Prostate gland (tissue), 2 donors: ENCODE results near the gene MIF. TPM values are rescaled to one million over a fixed set of nuclear protein-coding genes. Genes with fewer than 3 reads are reported as not detected.
"Not testable (repeated sequence)": the region's sequence is repeated elsewhere in the genome, so short reads cannot be mapped to it uniquely, and the experiment has no call there.

ENCODE experiments used
- DNase-seq: peaks from one replicate; pipeline ENCODE4 v3.0.0-alpha.2; 2019; ENCODE audit warnings: low spot score
- H3K27ac ChIP-seq, 2 donors: fragments of 200-600 bp; sonication (generic); 2 replicates each; pipeline ENCODE4 v1.5.1; 2017 to 2019
- H3K27me3 ChIP-seq: fragments of 200-600 bp; sonication (generic); replicated peaks from 2 replicates; pipeline ENCODE4 v1.5.1; 2019; ENCODE audit not compliant: insufficient read depth
- H3K36me3 ChIP-seq, 2 donors: fragments of 200-600 bp; sonication (generic); 1 replicate in 1 of 2; 2 replicates in 1 of 2; pipeline versions ENCODE4 v1.5.1 to v1.8.1; 2017 to 2019
- H3K4me1 ChIP-seq: fragments of 200-600 bp; sonication (generic); replicated peaks from 2 replicates; pipeline ENCODE4 v1.5.1; 2019
- H3K4me3 ChIP-seq, 2 donors: fragments of 200-600 bp; sonication (generic); 2 replicates each; pipeline ENCODE4 v1.5.1; 2017 to 2019
- H3K9me3 ChIP-seq: fragments of 200-600 bp; sonication (generic); 2 replicates; pipeline ENCODE4 v1.5.1; 2017
- CTCF ChIP-seq, 4 experiments: fragments of 200-600 bp in 2 of 4; fragments of 450-650 bp in 2 of 4; sonication (generic) in 2 of 4; IDR thresholded peaks; 1 replicate in 3 of 4; 2 replicates in 1 of 4; pipeline ENCODE4 v1.5.1; 2016 to 2019; ENCODE audit warnings: antibody characterized with exemption in 4 of 4, mild to moderate bottlenecking in 2 of 4, moderate library complexity in 2 of 4
- POLR2A ChIP-seq: fragments of 450-650 bp; IDR thresholded peaks from one replicate; pipeline ENCODE4 v1.6.1; 2016; ENCODE audit warnings: antibody characterized with exemption, mild to moderate bottlenecking
- POLR2AphosphoS5 ChIP-seq: sonication (generic); formaldehyde crosslinking; IDR thresholded peaks from one replicate; pipeline ENCODE4 v1.6.1; 2017; ENCODE audit warnings: antibody characterized with exemption
- WGBS: methylation state at CpG from one replicate; pipeline ENCODE4 v1.1.5; 2018; 5-methylcytosine and 5-hydroxymethylcytosine counted together
- intact Hi-C: fragments of 100-400 bp; cut with DNase I; formaldehyde crosslinking; loops from one replicate; pipeline ENCODE4 v1.14.2; 2022
- total RNA-seq, 2 donors: library from RNA; depleted of rRNA; stranded (reverse); fragments of >200 nt; gene quantifications; one replicate each; pipeline ENCODE4 v1.1.0, GENCODE V29; 2016

The MIF gene
- total RNA-seq, 2 donors from 2014 or later, result 501 to 587 TPM

- Histone ChIP-seq H3K36me3 (no peaks in the 10 kb centered on the region), H3K4me1 (no peaks in the 10 kb centered on the region), H3K27ac (no peak overlapping the region), H3K4me3 (no peak overlapping the region), H3K9me3 (no peaks in the 10 kb centered on the region), H3K27me3 (no peaks in the 10 kb centered on the region)
- 59% methylated on average over 8 of the region's 8 CpGs for WGBS
- intact Hi-C loops, result no loop called here
- no peak for TF ChIP-seq POLR2A
- no peak for TF ChIP-seq POLR2AphosphoS5
- no peak for TF ChIP-seq CTCF (IDR thresholded peaks at IDR 0.05)
- peak; percentile 25 for DNase-seq
Observed at GRCh38 chr22:23903328-23903971, 9.3 kb downstream of the MIF start.

GRCh38 chr22:23904573-23905254 is 10.5 kb downstream of the MIF start:
- H3K4me1 ChIP-seq, result no peaks in the 10 kb centered on the region
- H3K36me3 ChIP-seq, result no peaks in the 10 kb centered on the region
- H3K4me3 ChIP-seq, result no peak overlapping the region
- no peak for DNase-seq
- H3K27ac ChIP-seq, result no peak overlapping the region
- intact Hi-C loops, result no loop called here
- H3K27me3 ChIP-seq, result no peaks in the 10 kb centered on the region
- TF ChIP-seq CTCF (IDR thresholded peaks at IDR 0.05) (no peak), POLR2AphosphoS5 (no peak), POLR2A (no peak)
- no peaks in the 10 kb centered on the region for H3K9me3 ChIP-seq
- 65% methylated on average over 5 of the region's 5 CpGs for WGBS

- WGBS, result 95% methylated on average over 4 of the region's 4 CpGs
- no peaks in the 10 kb centered on the region for H3K4me1 ChIP-seq
- no peak for TF ChIP-seq POLR2A
- TF ChIP-seq CTCF (IDR thresholded peaks at IDR 0.05), result no peak
- no peak for TF ChIP-seq POLR2AphosphoS5
- no peak overlapping the region for H3K27ac ChIP-seq
- no peaks in the 10 kb centered on the region for H3K9me3 ChIP-seq
- no peak overlapping the region for H3K4me3 ChIP-seq
- intact Hi-C loops, result no loop called here
- no peak for DNase-seq
- H3K27me3 ChIP-seq, result no peaks in the 10 kb centered on the region
- no peaks in the 10 kb centered on the region for H3K36me3 ChIP-seq
Observed at GRCh38 chr22:23906641-23907040, 12.5 kb downstream of the MIF start.

GRCh38 chr22:23907423-23907822 is 13.2 kb downstream of the MIF start:
- H3K4me1 ChIP-seq, H3K9me3 ChIP-seq, H3K36me3 ChIP-seq, H3K27me3 ChIP-seq, DNase-seq, H3K27ac ChIP-seq, H3K4me3 ChIP-seq, intact Hi-C loops: not testable (repeated sequence)
- 42% methylated on average over 10 of the region's 10 CpGs for WGBS

GRCh38 chr22:23908587-23909205 is 14.5 kb downstream of the MIF start:
- no peaks in the 10 kb centered on the region for H3K36me3 ChIP-seq
- no peak for DNase-seq
- no peaks in the 10 kb centered on the region for H3K9me3 ChIP-seq
- H3K27ac ChIP-seq, result no peak overlapping the region
- H3K4me1 ChIP-seq, result no peaks in the 10 kb centered on the region
- TF ChIP-seq POLR2AphosphoS5 (no peak), CTCF (IDR thresholded peaks at IDR 0.05) (no peak), POLR2A (no peak)
- 70% methylated on average over 11 of the region's 11 CpGs for WGBS
- no peak overlapping the region for H3K4me3 ChIP-seq
- intact Hi-C loops, result no loop called here
- H3K27me3 ChIP-seq, result no peaks in the 10 kb centered on the region
